ENCODE data around the gene PRKCH. TPM values are rescaled to one million over a fixed set of nuclear protein-coding genes. Genes with fewer than 3 reads are reported as not detected.

Gene PRKCH
- total RNA-seq, 1 donor, result 226 TPM

GRCh38 chr14:61419201-61419600 is 97.8 kb downstream of the PRKCH start:
- Histone ChIP-seq H3K9me3 (ENCODE audit: low read depth, low read length) (no peaks in the 10 kb centered on the region), H3K4me3 (ENCODE audit: low read length) (no peak overlapping the region), H3K4me1 (ENCODE audit: insufficient read depth, low read length) (peaks cover 71% of the 10 kb centered on the region), H3K27me3 (ENCODE audit: insufficient read depth, low read length) (no peaks in the 10 kb centered on the region)

GRCh38 chr14:61420326-61420725 is 98.9 kb downstream of the PRKCH start:
- H3K27me3 ChIP-seq (ENCODE audit: insufficient read depth, low read length), result no peaks in the 10 kb centered on the region
- no peak overlapping the region for H3K4me3 ChIP-seq (ENCODE audit: low read length)
- H3K4me1 ChIP-seq (ENCODE audit: insufficient read depth, low read length), result peaks cover 63% of the 10 kb centered on the region
- no peaks in the 10 kb centered on the region for H3K9me3 ChIP-seq (ENCODE audit: low read depth, low read length)

GRCh38 chr14:61421212-61421923 is 100.0 kb downstream of the PRKCH start:
- H3K4me3 ChIP-seq (ENCODE audit: low read length), result no peak overlapping the region
- no peaks in the 10 kb centered on the region for H3K9me3 ChIP-seq (ENCODE audit: low read depth, low read length)
- no peaks in the 10 kb centered on the region for H3K27me3 ChIP-seq (ENCODE audit: insufficient read depth, low read length)
- peaks cover 56% of the 10 kb centered on the region for H3K4me1 ChIP-seq (ENCODE audit: insufficient read depth, low read length)

GRCh38 chr14:61426048-61426447 is 104.7 kb downstream of the PRKCH start:
- Histone ChIP-seq H3K9me3 (ENCODE audit: low read depth, low read length) (no peaks in the 10 kb centered on the region), H3K4me3 (ENCODE audit: low read length) (no peak overlapping the region), H3K27me3 (ENCODE audit: insufficient read depth, low read length) (no peaks in the 10 kb centered on the region), H3K4me1 (ENCODE audit: insufficient read depth, low read length) (peaks cover 20% of the 10 kb centered on the region)

GRCh38 chr14:61428261-61428660 is 106.9 kb downstream of the PRKCH start:
- Histone ChIP-seq H3K9me3 (ENCODE audit: low read depth, low read length) (no peaks in the 10 kb centered on the region), H3K4me1 (ENCODE audit: insufficient read depth, low read length) (peaks cover 20% of the 10 kb centered on the region), H3K4me3 (ENCODE audit: low read length) (no peak overlapping the region)

GRCh38 chr14:61429316-61429715 is 107.9 kb downstream of the PRKCH start:
- H3K4me3 ChIP-seq (ENCODE audit: low read length), result no peak overlapping the region
- H3K27me3 ChIP-seq (ENCODE audit: insufficient read depth, low read length), result no peaks in the 10 kb centered on the region
- H3K4me1 ChIP-seq (ENCODE audit: insufficient read depth, low read length), result peaks cover 17% of the 10 kb centered on the region
- no peaks in the 10 kb centered on the region for H3K9me3 ChIP-seq (ENCODE audit: low read depth, low read length)

More at GRCh38 chr14:61428261-61428660, 106.9 kb downstream of the PRKCH start:
- no peaks in the 10 kb centered on the region for H3K27me3 ChIP-seq (ENCODE audit: insufficient read depth, low read length)

GRCh38 chr14:61430066-61430757 is 108.8 kb downstream of the PRKCH start:
- no peaks in the 10 kb centered on the region for H3K27me3 ChIP-seq (ENCODE audit: insufficient read depth, low read length)
- no peaks in the 10 kb centered on the region for H3K9me3 ChIP-seq (ENCODE audit: low read depth, low read length)
- peaks cover 25% of the 10 kb centered on the region for H3K4me1 ChIP-seq (ENCODE audit: insufficient read depth, low read length)

GRCh38 chr14:61433169-61433568 is 111.8 kb downstream of the PRKCH start:
- Histone ChIP-seq H3K4me1 (ENCODE audit: insufficient read depth, low read length) (peaks cover 38% of the 10 kb centered on the region), H3K4me3 (ENCODE audit: low read length) (no peak overlapping the region), H3K27me3 (ENCODE audit: insufficient read depth, low read length) (no peaks in the 10 kb centered on the region), H3K9me3 (ENCODE audit: low read depth, low read length) (no peaks in the 10 kb centered on the region)

More at GRCh38 chr14:61430066-61430757, 108.8 kb downstream of the PRKCH start:
- H3K4me3 ChIP-seq (ENCODE audit: low read length), result no peak overlapping the region

GRCh38 chr14:61433828-61434227 is 112.4 kb downstream of the PRKCH start:
- no peaks in the 10 kb centered on the region for H3K27me3 ChIP-seq (ENCODE audit: insufficient read depth, low read length)
- no peaks in the 10 kb centered on the region for H3K9me3 ChIP-seq (ENCODE audit: low read depth, low read length)
- no peak overlapping the region for H3K4me3 ChIP-seq (ENCODE audit: low read length)
- peaks cover 42% of the 10 kb centered on the region for H3K4me1 ChIP-seq (ENCODE audit: insufficient read depth, low read length)

- no peaks in the 10 kb centered on the region for H3K27me3 ChIP-seq (ENCODE audit: insufficient read depth, low read length)
- peaks cover 47% of the 10 kb centered on the region for H3K4me1 ChIP-seq (ENCODE audit: insufficient read depth, low read length)
- no peak overlapping the region for H3K4me3 ChIP-seq (ENCODE audit: low read length)
- H3K9me3 ChIP-seq (ENCODE audit: low read depth, low read length), result no peaks in the 10 kb centered on the region
Observed at GRCh38 chr14:61434311-61434710, 112.9 kb downstream of the PRKCH start.

GRCh38 chr14:61435563-61436337 is 114.4 kb downstream of the PRKCH start:
- no peaks in the 10 kb centered on the region for H3K9me3 ChIP-seq (ENCODE audit: low read depth, low read length)
- no peak overlapping the region for H3K4me3 ChIP-seq (ENCODE audit: low read length)
- H3K27me3 ChIP-seq (ENCODE audit: insufficient read depth, low read length), result no peaks in the 10 kb centered on the region
- H3K4me1 ChIP-seq (ENCODE audit: insufficient read depth, low read length), result peaks cover 61% of the 10 kb centered on the region

- no peaks in the 10 kb centered on the region for H3K9me3 ChIP-seq (ENCODE audit: low read depth, low read length)
- H3K4me3 ChIP-seq (ENCODE audit: low read length), result no peak overlapping the region
- no peaks in the 10 kb centered on the region for H3K27me3 ChIP-seq (ENCODE audit: insufficient read depth, low read length)
- peaks cover 70% of the 10 kb centered on the region for H3K4me1 ChIP-seq (ENCODE audit: insufficient read depth, low read length)
Observed at GRCh38 chr14:61437381-61437780, 116.0 kb downstream of the PRKCH start.

GRCh38 chr14:61438036-61438435 is 116.7 kb downstream of the PRKCH start:
- Histone ChIP-seq H3K27me3 (ENCODE audit: insufficient read depth, low read length) (no peaks in the 10 kb centered on the region), H3K4me3 (ENCODE audit: low read length) (no peak overlapping the region), H3K9me3 (ENCODE audit: low read depth, low read length) (no peaks in the 10 kb centered on the region), H3K4me1 (ENCODE audit: insufficient read depth, low read length) (peaks cover 68% of the 10 kb centered on the region)

GRCh38 chr14:61438497-61438859 is 117.1 kb downstream of the PRKCH start:
- H3K4me1 ChIP-seq (ENCODE audit: insufficient read depth, low read length), result peaks cover 65% of the 10 kb centered on the region
- H3K27me3 ChIP-seq (ENCODE audit: insufficient read depth, low read length), result no peaks in the 10 kb centered on the region
- no peak overlapping the region for H3K4me3 ChIP-seq (ENCODE audit: low read length)
- H3K9me3 ChIP-seq (ENCODE audit: low read depth, low read length), result no peaks in the 10 kb centered on the region

Measured in mononuclear cell (primary cell).